KG1 (cell line): ENCODE measurements around the gene TLCD1.

Source experiments
- DNase-seq: peaks from one replicate; lab custom pipeline; 2025; lab: John Stamatoyannopoulos, UW

TLCD1 gene

DNA sequence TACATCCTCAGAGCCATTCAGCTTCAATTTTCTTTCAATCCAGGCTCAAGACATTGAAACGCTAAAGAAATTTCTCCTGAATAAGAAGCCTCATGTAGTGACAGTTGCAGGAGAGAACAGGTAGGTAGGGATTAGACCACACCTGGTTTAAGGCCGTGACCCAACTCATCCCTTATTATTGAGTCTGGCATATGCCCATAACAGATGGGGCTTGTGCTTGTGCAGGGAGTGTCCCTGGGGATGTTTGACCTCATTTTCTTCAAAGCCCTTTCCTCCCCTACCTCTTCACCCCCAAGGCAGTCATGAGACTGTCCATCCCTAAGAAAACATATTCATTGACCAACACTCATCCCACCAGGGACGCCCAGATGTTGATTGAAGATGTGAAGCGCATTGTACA, 39.7 kb downstream of the TLCD1 start:
- DNase-seq: no peak

- no peak for DNase-seq
Measured at GRCh38 chr17:28685366-28685765, 40.7 kb downstream of the TLCD1 start.

- no peak for DNase-seq
Measured at GRCh38 chr17:28684963-28685362, 41.1 kb downstream of the TLCD1 start.

DNA sequence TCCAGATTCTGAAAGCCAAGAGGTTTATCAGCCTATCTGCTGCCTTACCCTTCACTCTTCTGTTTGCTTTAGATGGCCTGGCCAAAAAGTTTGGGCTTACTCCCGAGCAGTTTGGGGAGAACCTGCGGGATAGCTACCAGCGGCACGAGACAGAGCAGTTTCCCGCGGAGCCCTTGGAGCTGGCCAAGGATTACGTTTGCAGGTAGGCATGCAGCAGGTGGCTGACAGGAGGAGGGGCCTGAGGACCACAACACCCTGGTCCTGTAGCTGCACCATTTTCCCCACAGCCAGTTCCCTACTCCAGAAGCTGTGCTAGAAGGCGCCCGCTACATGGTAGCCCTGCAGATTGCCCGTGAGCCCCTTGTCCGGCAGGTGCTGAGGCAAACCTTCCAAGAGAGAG, 43.4 kb downstream of the TLCD1 start:
- DNase-seq: no peak

- no peak for DNase-seq
Measured at GRCh38 chr17:28675980-28676379, 50.1 kb downstream of the TLCD1 start.

DNA sequence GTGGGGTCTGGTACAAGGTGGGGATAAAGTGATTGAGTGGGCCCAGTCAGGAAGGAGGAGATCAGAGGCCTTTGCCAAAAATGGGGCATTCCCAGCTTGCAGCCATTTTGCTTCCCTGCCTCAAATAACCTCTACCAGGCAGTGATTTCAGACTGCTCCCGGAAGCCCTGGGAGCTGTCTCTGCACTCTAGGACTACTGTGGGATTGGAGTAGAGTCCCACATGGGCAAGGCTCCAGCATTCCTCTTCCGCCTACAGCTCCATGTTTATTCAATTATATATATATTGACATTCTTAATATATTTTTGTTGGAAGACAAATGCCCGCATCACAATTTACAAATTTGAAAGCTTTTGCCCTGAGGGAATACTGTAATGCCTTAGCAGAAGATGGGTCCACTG, 50.5 kb downstream of the TLCD1 start:
- no peak for DNase-seq
